NCI-H345 treated with DMSO at 0.1 percent for 48 hours (cell line): ENCODE data around the gene TOM1L2.

Experiments used
- DNase-seq: peaks from one replicate; lab custom pipeline; 2025; ENCODE audit not compliant: unreplicated experiment; lab: John Stamatoyannopoulos, UW

Gene TOM1L2

GRCh38 chr17:17900615-17901520 is 71.3 kb downstream of the TOM1L2 start:
- no peak for DNase-seq

DNA sequence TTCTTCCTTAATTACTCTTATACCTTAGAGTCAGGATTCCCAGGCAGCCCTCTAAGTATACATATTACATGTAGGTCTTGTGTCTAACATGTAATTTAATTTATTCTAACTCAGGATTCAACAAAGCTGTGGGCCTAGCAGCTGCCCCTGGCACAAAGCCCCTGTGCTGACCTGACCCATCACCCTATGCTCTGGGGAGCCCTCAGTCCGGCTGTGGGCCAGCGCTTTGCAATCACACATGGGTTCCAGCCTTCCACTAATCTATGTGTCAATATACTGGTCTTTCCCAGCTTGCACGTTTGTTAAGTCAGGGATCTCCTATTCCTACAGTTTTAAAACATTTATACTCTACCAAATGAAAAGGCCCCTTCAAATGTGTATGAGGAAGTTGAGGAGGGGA is 72.7 kb downstream of the TOM1L2 start:
- DNase-seq: no peak

- no peak for DNase-seq
Observed at GRCh38 chr17:17898673-17899072, 73.5 kb downstream of the TOM1L2 start.

DNA sequence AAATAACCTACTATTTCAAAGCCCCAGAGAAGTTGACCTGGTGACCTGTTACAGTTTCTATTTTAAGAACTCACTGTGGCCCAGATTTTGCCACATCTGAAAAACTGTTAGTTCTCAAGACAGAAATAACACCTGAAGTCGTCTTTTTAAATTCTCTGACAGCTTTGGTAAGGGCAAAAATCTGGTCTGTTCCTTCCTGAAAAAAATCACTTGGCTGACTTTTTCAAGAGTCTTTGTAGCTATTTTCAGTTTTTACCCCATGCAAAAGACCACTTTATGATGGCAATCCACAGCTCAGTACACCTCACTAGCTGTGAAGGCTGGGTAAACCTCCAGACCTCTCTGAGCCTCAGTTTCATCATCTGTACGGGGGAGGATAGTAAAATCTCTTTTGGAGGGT is 74.8 kb downstream of the TOM1L2 start:
- DNase-seq: no peak

GRCh38 chr17:17896746-17897145 is 75.5 kb downstream of the TOM1L2 start:
- no peak for DNase-seq

- no peak for DNase-seq
Observed at GRCh38 chr17:17893801-17894644, 78.2 kb downstream of the TOM1L2 start.

DNA sequence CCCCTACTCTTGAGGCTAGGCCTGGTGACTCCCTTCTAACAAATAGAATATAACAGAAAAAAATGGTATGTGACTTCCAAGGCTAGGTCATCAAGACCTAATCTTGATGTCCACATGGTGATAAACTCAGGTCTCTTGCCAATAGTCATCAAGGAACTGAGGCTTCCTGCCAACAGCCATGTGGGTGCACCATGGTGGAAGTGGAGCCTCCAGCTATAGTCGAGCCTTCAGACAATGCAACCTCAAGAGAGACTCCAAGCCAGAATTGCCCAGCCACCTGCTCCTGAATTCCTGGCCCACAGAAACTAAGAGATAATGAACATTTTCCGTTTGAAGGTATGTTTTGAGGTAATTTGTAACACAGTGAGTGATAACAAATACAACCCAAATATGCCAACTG is 79.5 kb downstream of the TOM1L2 start:
- DNase-seq: no peak

- DNase-seq: no peak
Observed at GRCh38 chr17:17892009-17892408, 80.2 kb downstream of the TOM1L2 start.

DNA sequence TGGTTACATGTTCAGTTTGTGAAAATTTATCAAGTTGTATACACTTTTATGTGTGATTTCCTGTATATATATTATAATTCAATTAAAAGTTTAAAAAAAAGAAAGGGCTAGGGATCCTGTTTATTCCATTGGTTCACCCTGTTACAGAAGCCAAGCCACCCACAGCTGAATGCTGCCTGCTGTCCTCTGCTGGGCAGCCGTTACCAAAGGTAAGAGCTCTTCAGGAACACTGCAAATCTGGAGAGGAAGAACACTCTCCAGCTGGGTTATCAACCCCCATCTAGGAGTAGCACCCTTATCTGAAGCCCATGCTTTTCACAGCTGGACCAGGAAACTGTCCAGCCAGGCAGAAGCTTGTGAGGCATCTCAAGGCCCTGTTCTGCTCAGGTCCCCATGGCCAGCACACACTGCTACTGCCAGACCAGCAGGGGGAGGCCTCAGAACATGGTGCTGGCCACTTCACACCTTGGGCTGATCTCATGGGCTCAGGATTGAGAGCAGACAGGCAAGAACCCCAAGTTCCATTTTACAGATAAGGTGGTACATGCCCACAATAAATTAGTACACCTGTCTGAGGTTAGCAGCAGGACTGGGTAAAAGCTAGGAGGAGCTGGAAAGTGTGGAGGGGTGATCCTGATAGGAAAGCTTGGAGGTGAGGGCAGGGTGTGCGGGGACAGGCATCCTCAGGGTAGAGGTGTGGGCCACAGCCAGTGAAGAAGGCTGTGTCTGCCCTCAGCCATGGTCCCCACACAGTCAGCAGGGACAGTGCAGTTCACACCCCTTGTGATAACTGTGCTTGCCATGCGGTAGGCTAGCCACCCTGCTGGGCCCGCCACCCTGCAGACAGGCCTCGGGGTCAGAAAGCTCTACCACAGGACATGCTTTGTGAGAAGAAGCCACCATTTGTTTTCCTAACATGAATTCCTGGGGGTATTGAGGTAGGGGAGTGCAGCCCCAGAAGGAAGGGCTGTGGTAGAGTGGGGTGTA is 81.1 kb downstream of the TOM1L2 start:
- no peak for DNase-seq

DNA sequence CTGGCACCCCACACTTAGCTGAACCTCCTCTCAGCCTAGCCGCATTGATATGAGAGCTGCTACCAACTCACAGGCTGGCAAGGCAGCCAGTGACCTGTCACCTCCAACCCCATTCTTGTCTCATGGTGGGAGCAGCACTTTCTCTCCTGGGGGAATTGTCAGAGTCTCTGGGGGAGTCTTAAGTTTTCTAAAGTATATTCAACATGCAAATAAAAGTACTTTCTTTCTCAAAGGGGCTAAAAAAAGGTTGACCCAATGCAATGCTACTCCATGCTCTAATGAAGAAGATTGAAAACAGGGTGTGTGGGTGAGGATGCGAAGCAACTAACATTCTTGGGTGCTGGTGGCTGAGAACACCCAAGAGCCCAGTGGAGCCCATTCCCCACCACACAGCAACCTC is 82.3 kb downstream of the TOM1L2 start:
- no peak for DNase-seq

DNA sequence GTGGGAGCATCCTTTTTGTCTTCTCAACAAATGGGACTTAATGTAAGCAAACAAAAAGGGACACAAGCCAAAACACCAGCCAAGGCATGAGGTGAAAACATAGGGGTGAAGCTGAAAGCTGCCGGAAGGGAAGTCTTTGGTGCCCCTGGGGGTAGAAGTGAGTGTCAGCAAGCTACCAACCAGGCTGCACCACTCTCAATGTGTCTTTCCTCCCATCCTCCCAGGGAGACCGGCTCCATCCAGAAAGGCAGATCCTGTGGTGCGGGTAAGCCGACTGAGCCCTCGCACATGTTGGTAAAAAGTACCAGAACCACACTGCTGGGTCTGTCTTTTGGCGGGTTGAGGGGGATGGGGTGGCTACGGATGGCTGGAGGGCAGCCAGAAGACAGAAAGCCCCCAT is 83.4 kb downstream of the TOM1L2 start:
- DNase-seq: no peak

- no peak for DNase-seq
Observed at GRCh38 chr17:17888371-17888770, 83.8 kb downstream of the TOM1L2 start.

DNA sequence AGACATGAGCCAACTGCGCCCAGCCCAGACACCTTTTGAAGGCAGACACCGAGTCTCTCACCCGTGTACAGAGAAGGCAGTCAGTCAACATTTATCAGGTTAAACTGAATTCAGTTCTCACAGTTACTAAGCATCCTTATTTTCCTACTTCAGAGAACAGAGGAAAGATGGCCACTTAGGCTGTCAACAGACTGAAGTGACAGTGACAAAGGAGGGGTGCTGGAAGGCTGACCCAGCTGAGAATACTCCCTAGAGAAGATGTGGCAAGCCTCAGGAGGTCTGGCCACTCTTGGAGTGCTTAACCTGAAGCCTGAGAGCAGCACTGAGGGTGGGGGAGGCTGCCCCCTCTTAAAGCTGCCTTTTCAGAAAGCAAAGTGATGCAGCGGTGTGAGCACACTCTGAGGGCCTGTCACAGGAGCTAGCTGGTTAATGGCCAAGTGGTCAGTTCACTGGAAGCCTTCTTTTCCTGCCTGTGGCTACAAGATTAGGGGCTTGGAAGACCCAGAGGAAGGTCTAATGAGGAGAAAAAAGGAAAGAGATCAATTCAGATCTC is 84.4 kb downstream of the TOM1L2 start:
- DNase-seq: no peak

GRCh38 chr17:17886726-17887125 is 85.5 kb downstream of the TOM1L2 start:
- no peak for DNase-seq

DNA sequence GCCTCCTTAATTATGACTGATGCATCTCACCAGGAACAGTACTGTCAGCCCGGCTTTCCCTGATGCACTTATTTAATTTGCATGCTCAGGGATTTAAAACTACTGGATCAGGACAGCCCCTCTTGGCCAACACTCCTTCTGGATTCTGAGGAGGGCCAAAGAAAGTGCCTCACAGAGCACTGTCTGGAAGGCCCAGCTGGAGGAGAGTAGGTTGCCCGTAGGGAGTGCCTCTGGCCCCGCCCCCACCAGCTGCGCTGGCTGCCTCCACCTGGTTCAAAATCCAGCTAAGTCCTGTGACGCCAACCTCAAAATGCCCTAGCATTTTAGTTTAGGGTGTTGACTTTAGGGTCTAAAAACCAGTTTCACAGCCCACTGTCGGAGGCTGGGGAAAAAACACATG is 86.0 kb downstream of the TOM1L2 start:
- DNase-seq: no peak

GRCh38 chr17:17884391-17885357 is 87.5 kb downstream of the TOM1L2 start:
- DNase-seq: no peak

DNA sequence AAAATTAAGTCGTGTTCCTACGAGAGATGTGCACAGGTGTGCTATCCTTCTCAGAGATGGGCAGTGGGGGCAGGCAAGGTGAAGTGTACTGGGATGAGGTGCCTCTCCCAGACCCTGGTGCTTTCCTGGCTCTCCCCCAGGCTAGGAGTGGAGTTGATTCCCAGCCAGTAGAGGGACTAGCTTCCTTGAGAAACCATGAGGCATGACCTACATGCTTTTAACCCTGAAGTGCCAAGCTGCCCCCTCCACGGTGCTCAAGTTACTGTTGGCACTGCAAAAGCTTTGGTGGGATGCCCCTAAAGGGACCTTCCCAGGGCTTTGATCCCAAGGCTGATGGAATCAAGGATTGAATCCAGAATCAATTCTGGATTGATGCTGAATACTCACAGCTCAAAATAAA is 88.4 kb downstream of the TOM1L2 start:
- DNase-seq: no peak

DNA sequence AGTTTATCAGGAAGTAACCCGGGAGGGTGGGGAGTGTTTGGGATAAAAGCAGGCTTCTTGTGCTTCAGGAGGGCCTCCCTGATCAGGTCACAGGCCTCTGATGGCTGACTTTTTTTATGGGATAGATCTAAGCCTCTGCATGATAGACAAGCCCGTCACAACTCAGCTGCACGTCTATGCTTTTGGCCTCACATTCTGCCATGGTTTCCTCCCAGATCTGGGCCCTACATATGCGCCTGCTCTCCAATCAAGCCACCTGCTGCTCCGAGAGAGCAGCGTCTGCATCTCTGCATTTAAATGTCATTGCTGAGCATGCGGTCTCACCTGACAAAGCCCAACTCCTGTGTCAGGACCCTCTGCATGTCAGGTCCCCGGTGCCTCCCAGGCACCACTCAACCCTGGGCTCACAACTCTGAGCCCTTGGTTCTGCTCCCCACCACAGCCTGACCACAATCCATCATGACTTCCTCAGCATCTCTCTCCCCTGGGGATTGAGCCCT is 90.1 kb downstream of the TOM1L2 start:
- DNase-seq: no peak

GRCh38 chr17:17880577-17881196 is 91.5 kb downstream of the TOM1L2 start:
- DNase-seq: no peak
